BE2C (cell line): ENCODE results near the gene NPAS3.

Source experiments
- DNase-seq: peaks from one replicate; pipeline ENCODE4 v3.0.0-alpha.2; 2020
- H3K27me3 ChIP-seq: fragments of 250-450 bp; sonication (Bioruptor Pico); 2 replicates; pipeline ENCODE4 v1.5.1; 2020; ENCODE audit warnings: mild to moderate bottlenecking
- H3K36me3 ChIP-seq: fragments of 250-450 bp; sonication (Bioruptor Pico); 2 replicates; pipeline ENCODE4 v1.5.1; 2020; ENCODE audit warnings: mild to moderate bottlenecking
- H3K4me1 ChIP-seq: fragments of 250-450 bp; sonication (Bioruptor Pico); 2 replicates; pipeline ENCODE4 v1.5.1; 2020
- H3K4me3 ChIP-seq: 2 replicates; pipeline ENCODE4 v1.5.1; 2011; ENCODE audit warnings: low read depth, low read length
- H3K9me3 ChIP-seq: fragments of 250-450 bp; sonication (Bioruptor Pico); 2 replicates; pipeline ENCODE4 v1.5.1; 2020
- CTCF ChIP-seq: IDR thresholded peaks from 2 replicates; pipeline ENCODE4 v1.5.1; 2012; ENCODE audit warnings: mild to moderate bottlenecking, low read depth, low read length

The NPAS3 gene

GRCh38 chr14:33806905-33807304 lies 868.2 kb downstream of the NPAS3 start:
- H3K9me3 ChIP-seq: no peaks in the 10 kb centered on the region
- H3K4me3 ChIP-seq: no peak overlapping the region
- H3K27me3 ChIP-seq: no peaks in the 10 kb centered on the region; the same call in 1 of the 2 replicates
- no peaks in the 10 kb centered on the region for H3K36me3 ChIP-seq
- H3K4me1 ChIP-seq: no peaks in the 10 kb centered on the region
- no peak for DNase-seq
- no peak for TF ChIP-seq CTCF

- H3K9me3 ChIP-seq: no peaks in the 10 kb centered on the region
- H3K4me3 ChIP-seq: no peak overlapping the region
- no peaks in the 10 kb centered on the region for H3K4me1 ChIP-seq
- TF ChIP-seq CTCF: no peak
- H3K27me3 ChIP-seq: peaks cover 7% of the 10 kb centered on the region
- no peak for DNase-seq
- no peaks in the 10 kb centered on the region for H3K36me3 ChIP-seq
Observed at GRCh38 chr14:33808187-33808586, 869.5 kb downstream of the NPAS3 start.

- no peak for DNase-seq
- no peaks in the 10 kb centered on the region for H3K9me3 ChIP-seq
- no peak for TF ChIP-seq CTCF
- H3K36me3 ChIP-seq: no peaks in the 10 kb centered on the region
- H3K27me3 ChIP-seq: peaks cover 13% of the 10 kb centered on the region
- no peaks in the 10 kb centered on the region for H3K4me1 ChIP-seq
- H3K4me3 ChIP-seq: no peak overlapping the region
Observed at GRCh38 chr14:33809396-33809981, 870.8 kb downstream of the NPAS3 start.

- Histone ChIP-seq H3K27me3 (peaks cover 13% of the 10 kb centered on the region), H3K4me3 (no peak overlapping the region), H3K4me1 (no peaks in the 10 kb centered on the region), H3K36me3 (no peaks in the 10 kb centered on the region), H3K9me3 (no peaks in the 10 kb centered on the region)
- DNase-seq: no peak
- no peak for TF ChIP-seq CTCF
Observed at GRCh38 chr14:33810308-33810707, 871.6 kb downstream of the NPAS3 start.

GRCh38 chr14:33811721-33812120 lies 873.0 kb downstream of the NPAS3 start:
- no peak for TF ChIP-seq CTCF
- H3K4me3 ChIP-seq: no peak overlapping the region
- H3K36me3 ChIP-seq: no peaks in the 10 kb centered on the region
- no peaks in the 10 kb centered on the region for H3K9me3 ChIP-seq
- no peaks in the 10 kb centered on the region for H3K4me1 ChIP-seq
- H3K27me3 ChIP-seq: peaks cover 24% of the 10 kb centered on the region
- DNase-seq: no peak

GRCh38 chr14:33812181-33812580 lies 873.5 kb downstream of the NPAS3 start:
- DNase-seq: no peak
- Histone ChIP-seq H3K9me3 (no peaks in the 10 kb centered on the region), H3K4me1 (no peaks in the 10 kb centered on the region), H3K4me3 (no peak overlapping the region), H3K36me3 (no peaks in the 10 kb centered on the region), H3K27me3 (peaks cover 24% of the 10 kb centered on the region)
- no peak for TF ChIP-seq CTCF
